Endothelial cell of umbilical vein (primary cell): ENCODE results near the gene P4HA3. TPM values are rescaled to one million over a fixed set of nuclear protein-coding genes. Genes with fewer than 3 reads are reported as not detected.

Source experiments
- BruUV-seq: library from RNA; stranded (reverse); fragments of 400-500 nt; replicated peaks from 2 replicates; lab custom pipeline; 2021; lab: Mats Ljungman, UMichigan
- CTCF ChIA-PET: fragments of 300-600, 350-600 bp; sonication (Branson Sonifier 250); formaldehyde crosslinking; loops from one replicate; lab custom pipeline; 2021; ENCODE audit warnings: antibody characterized with exemption, inconsistent platforms; lab: Charles Lee
- POLR2A ChIA-PET: fragments of 300-600, 350-600 bp; sonication (Branson Sonifier 250); formaldehyde crosslinking; loops from one replicate; lab custom pipeline; 2021; ENCODE audit warnings: antibody characterized with exemption, inconsistent platforms; lab: Charles Lee
- DNase-seq: peaks from one replicate; pipeline ENCODE4 v3.0.0-alpha.2; 2011; ENCODE audit warnings: low read depth, low spot score
- FAIRE-seq: peaks from 2 replicates; lab custom pipeline; 2011; peaks lifted over from hg19 to GRCh38; lab: Jason Lieb, UNC
- H2AFZ ChIP-seq: 2 replicates; pipeline ENCODE4 v1.6.0; 2012; ENCODE audit warnings: low read depth, low read length, control low read depth, inconsistent platforms
- H3K27ac ChIP-seq: 2 replicates; pipeline ENCODE4 v1.5.1; 2011; ENCODE audit warnings: low read depth, mild to moderate bottlenecking, control low read depth, low read length, moderate library complexity; ENCODE audit not compliant: insufficient read depth
- H3K27me3 ChIP-seq, 2 experiments: 2 replicates each; pipeline versions ENCODE4 v1.6.0 to v1.6.1; 2011; ENCODE audit warnings: low read length in 2 of 2, mixed read lengths in 1 of 2; ENCODE audit not compliant: control insufficient read depth in 2 of 2, insufficient read depth in 2 of 2
- H3K36me3 ChIP-seq, 2 experiments: 2 replicates in 1 of 2; 3 replicates in 1 of 2; pipeline ENCODE4 v1.5.1; 2011; ENCODE audit warnings: low read length in 2 of 2, mild to moderate bottlenecking in 1 of 2, moderate library complexity in 1 of 2; ENCODE audit not compliant: control insufficient read depth in 2 of 2, insufficient read depth in 2 of 2; ENCODE audit errors: extremely low read depth in 1 of 2
- H3K4me1 ChIP-seq: 3 replicates; pipeline ENCODE4 v1.5.1; 2011; ENCODE audit warnings: mild to moderate bottlenecking, low read length; ENCODE audit not compliant: control insufficient read depth, insufficient read depth; ENCODE audit errors: extremely low read depth
- H3K4me2 ChIP-seq: 2 replicates; pipeline ENCODE4 v1.6.1; 2011; ENCODE audit warnings: low read length, control low read depth, mixed read lengths; ENCODE audit not compliant: insufficient read depth
- H3K4me3 ChIP-seq, 3 experiments: fragments of 200-600 bp in 1 of 3; sonication (generic), shearing (Covaris generic) in 1 of 3; replicated peaks in 1 of 3; 2 replicates each; pipeline ENCODE4 v1.5.1; 2011 to 2016; ENCODE audit warnings: control low read depth in 3 of 3, low read length in 3 of 3, mild to moderate bottlenecking in 2 of 3, inconsistent platforms in 1 of 3, low read depth in 1 of 3, moderate library complexity in 1 of 3; ENCODE audit not compliant: insufficient read depth in 1 of 3
- H3K79me2 ChIP-seq: 2 replicates; pipeline ENCODE4 v1.6.0; 2012; ENCODE audit warnings: low read length, inconsistent platforms; ENCODE audit not compliant: control insufficient read depth, insufficient read depth
- H3K9ac ChIP-seq: replicated peaks from 2 replicates; pipeline ENCODE3; 2011; ENCODE audit warnings: low read length, control low read depth; ENCODE audit not compliant: insufficient read depth; ENCODE audit errors: extremely low read depth
- H3K9me1 ChIP-seq: replicated peaks from 3 replicates; pipeline ENCODE4 v1.6.0; 2011; ENCODE audit warnings: mild to moderate bottlenecking, low read length; ENCODE audit not compliant: control insufficient read depth, insufficient read depth; ENCODE audit errors: extremely low read depth
- H3K9me3 ChIP-seq: replicated peaks from 2 replicates; pipeline ENCODE4 v1.5.1; 2012; ENCODE audit warnings: low read length, inconsistent platforms; ENCODE audit not compliant: control insufficient read depth, insufficient read depth
- H4K20me1 ChIP-seq: replicated peaks from 2 replicates; pipeline ENCODE3; 2011; ENCODE audit warnings: mild to moderate bottlenecking, low read length; ENCODE audit not compliant: control insufficient read depth, insufficient read depth; ENCODE audit errors: extremely low read depth
- CTCF ChIP-seq, 2 donors: IDR thresholded peaks; 1 replicate in 1 of 2; 2 replicates in 1 of 2; pipeline ENCODE4 v1.5.1; 2011; ENCODE audit warnings: low read length in 2 of 2, mild to moderate bottlenecking in 2 of 2, moderate library complexity in 2 of 2, control low read depth in 1 of 2, inconsistent platforms in 1 of 2, low read depth in 1 of 2; ENCODE audit not compliant: insufficient read depth in 1 of 2; ENCODE audit errors: extremely low read depth in 1 of 2
- EZH2 ChIP-seq: IDR thresholded peaks from 2 replicates; pipeline ENCODE4 v1.6.1; 2012; ENCODE audit warnings: borderline replicate concordance, low read depth, mild to moderate bottlenecking, moderate library complexity, low read length, inconsistent platforms; ENCODE audit not compliant: severe bottlenecking
- FOS ChIP-seq: IDR thresholded peaks from 2 replicates; pipeline ENCODE4 v1.6.1; 2011; ENCODE audit warnings: mild to moderate bottlenecking, low read length, moderate library complexity, borderline replicate concordance; ENCODE audit not compliant: insufficient read depth
- GATA2 ChIP-seq: IDR thresholded peaks from 2 replicates; pipeline ENCODE4 v1.7.0; 2011; ENCODE audit warnings: low read depth, mild to moderate bottlenecking, moderate library complexity, mixed read lengths, low read length; ENCODE audit not compliant: insufficient read length, insufficient read depth
- JUN ChIP-seq: IDR thresholded peaks from 2 replicates; pipeline ENCODE4 v1.6.1; 2011; ENCODE audit warnings: borderline replicate concordance, low read depth; ENCODE audit not compliant: insufficient read length, insufficient read depth
- MAX ChIP-seq: IDR thresholded peaks from 2 replicates; pipeline ENCODE4 v1.6.1; 2011; ENCODE audit not compliant: insufficient read depth, insufficient read length
- POLR2A ChIP-seq: IDR thresholded peaks from 2 replicates; pipeline ENCODE4 v1.6.1; 2012; ENCODE audit warnings: low read depth, mild to moderate bottlenecking, control low read depth, low read length
- dilution Hi-C: fragments of 300-500 bp; cut with MboI; formaldehyde crosslinking; loops from one replicate; pipeline ENCODE4 v1.15.0; 2019; ENCODE audit warnings: low sequenced_read_pairs; ENCODE audit not compliant: extremely low pct_ligation_motif_present
- intact Hi-C: fragments of 100-400 bp; cut with micrococcal nuclease; formaldehyde crosslinking; loops from one replicate; pipeline ENCODE4 v1.10.0; 2022
- polyA plus RNA-seq, 4 experiments: library from polyadenylated mRNA; depleted of rRNA in 3 of 4; stranded (reverse) in 3 of 4; unstranded in 1 of 4; fragments of >200 nt; gene quantifications; 2 replicates each; pipeline versions ENCODE4 v1.2.1 to v1.2.3, GENCODE V29; 2011 to 2012; ENCODE audit warnings: missing spikeins in 1 of 4
- total RNA-seq: library from RNA; stranded (reverse); gene quantifications from 2 replicates; pipeline ENCODE4 v1.2.3, GENCODE V29; 2021

P4HA3 gene
- total and polyA plus RNA-seq, 2 donors (not counting 3 experiments of a cell fraction or from before 2014, with no cell fraction given): 26.9 to 40.0 TPM

- TF ChIP-seq CTCF (IDR thresholded peaks at IDR 0.05; ENCODE audit: extremely low read depth in 1 of 2, insufficient read depth in 1 of 2, low read depth in 1 of 2, low read length in 2 of 2): no peak
- TF ChIP-seq MAX: no peak
- no peak for TF ChIP-seq POLR2A
- no peak for TF ChIP-seq FOS
- no peak for TF ChIP-seq JUN
- TF ChIP-seq EZH2: no peak
- no peak for TF ChIP-seq GATA2
- H3K9me3 ChIP-seq: no peaks in the 10 kb centered on the region
- no peak for FAIRE-seq
- H3K79me2 ChIP-seq: no peaks in the 10 kb centered on the region
- no peak overlapping the region for H3K4me3 ChIP-seq
- H3K4me1 ChIP-seq: peaks cover 40% of the 10 kb centered on the region
- H4K20me1 ChIP-seq: no peaks in the 10 kb centered on the region
- POLR2A ChIA-PET: no interaction called here
- dilution Hi-C loops: no loop called here
- no TSS peak for BruUV-seq
- CTCF ChIA-PET: interaction anchor here (0.7 to 3.2 kb wide), 7 partner anchors 11 to 116 kb away, joined by 3 to 13 read pairs (median 5); no protein-coding TSS in a partner anchor
- peaks cover 2 to 4% of the 10 kb centered on the region in 2 experiments for H3K36me3 ChIP-seq
- H3K27me3 ChIP-seq: no peaks in the 10 kb centered on the region
- no peak overlapping the region for H3K27ac ChIP-seq
- H3K9ac ChIP-seq: no peak overlapping the region
- intact Hi-C loops: no loop called here
- no peak overlapping the region for H2AFZ ChIP-seq
- no peak overlapping the region for H3K4me2 ChIP-seq
- no peak for DNase-seq
- no peaks in the 10 kb centered on the region for H3K9me1 ChIP-seq
These were observed 21.8 kb upstream of the P4HA3 start for GRCh38 chr11:74333193-74333592.
